ENCODE measurements around the gene EGLN2.

The EGLN2 gene

DNA sequence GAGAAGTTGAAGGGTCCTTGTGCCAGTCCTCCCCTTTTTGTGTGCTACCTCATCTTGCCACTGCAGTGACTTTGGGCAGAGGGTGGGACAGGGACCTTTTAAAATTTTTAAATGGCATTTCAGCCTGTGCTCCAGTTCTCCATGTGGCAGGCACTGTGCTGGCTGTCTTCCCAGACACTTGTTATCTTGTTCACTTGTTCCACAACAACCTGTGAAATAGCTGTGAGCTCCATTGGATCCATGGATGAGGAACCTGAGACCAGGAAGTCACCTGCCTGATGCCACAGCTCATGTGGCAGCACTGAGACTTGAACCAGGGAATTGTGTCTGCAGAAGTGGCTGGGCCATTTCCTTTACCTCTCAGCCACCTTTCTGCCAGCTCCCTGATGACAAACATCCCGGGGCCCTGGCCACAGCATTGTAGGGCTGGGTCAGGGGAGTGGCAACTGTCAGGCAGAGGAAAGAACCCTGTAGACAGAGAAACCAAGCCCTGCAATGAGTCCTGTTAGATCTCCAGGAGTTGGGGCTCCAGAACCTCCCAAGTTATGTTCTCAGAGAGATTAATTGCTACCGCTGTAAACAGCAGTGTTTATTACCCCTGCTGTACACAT lies 6.4 kb downstream of the EGLN2 start:
- no peak for TF ChIP-seq RAD21 (IDR thresholded peaks at IDR 0.05; ENCODE audit: low read depth)
- TF ChIP-seq, protein P1, sequence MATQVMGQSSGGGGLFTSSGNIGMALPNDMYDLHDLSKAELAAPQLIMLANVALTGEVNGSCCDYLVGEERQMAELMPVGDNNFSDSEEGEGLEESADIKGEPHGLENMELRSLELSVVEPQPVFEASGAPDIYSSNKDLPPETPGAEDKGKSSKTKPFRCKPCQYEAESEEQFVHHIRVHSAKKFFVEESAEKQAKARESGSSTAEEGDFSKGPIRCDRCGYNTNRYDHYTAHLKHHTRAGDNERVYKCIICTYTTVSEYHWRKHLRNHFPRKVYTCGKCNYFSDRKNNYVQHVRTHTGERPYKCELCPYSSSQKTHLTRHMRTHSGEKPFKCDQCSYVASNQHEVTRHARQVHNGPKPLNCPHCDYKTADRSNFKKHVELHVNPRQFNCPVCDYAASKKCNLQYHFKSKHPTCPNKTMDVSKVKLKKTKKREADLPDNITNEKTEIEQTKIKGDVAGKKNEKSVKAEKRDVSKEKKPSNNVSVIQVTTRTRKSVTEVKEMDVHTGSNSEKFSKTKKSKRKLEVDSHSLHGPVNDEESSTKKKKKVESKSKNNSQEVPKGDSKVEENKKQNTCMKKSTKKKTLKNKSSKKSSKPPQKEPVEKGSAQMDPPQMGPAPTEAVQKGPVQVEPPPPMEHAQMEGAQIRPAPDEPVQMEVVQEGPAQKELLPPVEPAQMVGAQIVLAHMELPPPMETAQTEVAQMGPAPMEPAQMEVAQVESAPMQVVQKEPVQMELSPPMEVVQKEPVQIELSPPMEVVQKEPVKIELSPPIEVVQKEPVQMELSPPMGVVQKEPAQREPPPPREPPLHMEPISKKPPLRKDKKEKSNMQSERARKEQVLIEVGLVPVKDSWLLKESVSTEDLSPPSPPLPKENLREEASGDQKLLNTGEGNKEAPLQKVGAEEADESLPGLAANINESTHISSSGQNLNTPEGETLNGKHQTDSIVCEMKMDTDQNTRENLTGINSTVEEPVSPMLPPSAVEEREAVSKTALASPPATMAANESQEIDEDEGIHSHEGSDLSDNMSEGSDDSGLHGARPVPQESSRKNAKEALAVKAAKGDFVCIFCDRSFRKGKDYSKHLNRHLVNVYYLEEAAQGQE (IDR thresholded peaks at IDR 0.05; ENCODE audit: low read depth) = no peak
- TF ChIP-seq TAF1 (IDR thresholded peaks at IDR 0.05; ENCODE audit: low read depth) = no peak
- TF ChIP-seq EGR1 (IDR thresholded peaks at IDR 0.05) = no peak
- no peak for TF ChIP-seq ZBTB7A (IDR thresholded peaks at IDR 0.05; ENCODE audit: low read depth)
- no peak for TF ChIP-seq FOXM1 (IDR thresholded peaks at IDR 0.05; ENCODE audit: borderline replicate concordance, low read depth)
- no peak for TF ChIP-seq EP300 (IDR thresholded peaks at IDR 0.05; ENCODE audit: borderline replicate concordance)
- no peak for TF ChIP-seq YY1 (IDR thresholded peaks at IDR 0.05; ENCODE audit: low read depth)
- no peak for TF ChIP-seq TEAD4 (IDR thresholded peaks at IDR 0.05)
- TF ChIP-seq, protein P2, sequence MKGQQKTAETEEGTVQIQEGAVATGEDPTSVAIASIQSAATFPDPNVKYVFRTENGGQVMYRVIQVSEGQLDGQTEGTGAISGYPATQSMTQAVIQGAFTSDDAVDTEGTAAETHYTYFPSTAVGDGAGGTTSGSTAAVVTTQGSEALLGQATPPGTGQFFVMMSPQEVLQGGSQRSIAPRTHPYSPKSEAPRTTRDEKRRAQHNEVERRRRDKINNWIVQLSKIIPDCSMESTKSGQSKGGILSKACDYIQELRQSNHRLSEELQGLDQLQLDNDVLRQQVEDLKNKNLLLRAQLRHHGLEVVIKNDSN (IDR thresholded peaks at IDR 0.05) = no peak

DNA sequence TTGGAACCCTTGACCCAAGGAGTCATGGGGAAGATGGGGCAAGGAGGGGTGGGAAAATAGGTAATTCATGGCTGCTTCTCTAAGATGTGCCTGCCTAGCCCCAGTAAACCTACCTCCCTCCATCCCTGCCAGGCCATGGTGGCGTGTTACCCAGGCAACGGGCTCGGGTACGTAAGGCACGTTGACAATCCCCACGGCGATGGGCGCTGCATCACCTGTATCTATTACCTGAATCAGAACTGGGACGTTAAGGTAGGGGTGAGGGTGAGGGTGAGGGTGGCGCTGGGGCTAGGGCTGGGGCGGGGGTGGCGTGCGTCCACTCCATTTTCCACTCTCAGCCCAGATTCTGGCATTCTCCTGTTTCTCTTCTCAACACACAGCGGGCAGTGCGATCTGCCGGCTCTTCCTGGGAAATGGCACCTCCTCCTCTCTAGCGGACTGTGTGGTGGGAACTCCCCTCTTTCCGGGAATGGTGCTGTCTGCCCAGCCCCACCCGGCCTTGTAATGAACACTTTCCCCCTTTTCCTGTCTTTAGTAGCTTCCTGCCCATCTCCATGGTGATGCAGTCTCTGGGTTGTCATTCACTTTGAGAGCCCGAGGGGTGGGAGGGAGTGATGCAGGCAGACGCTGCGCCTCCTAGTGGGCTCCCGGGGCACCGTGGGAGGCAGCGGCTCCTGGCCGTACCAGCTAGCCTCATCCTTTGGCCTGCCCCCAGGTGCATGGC lies 7.6 kb downstream of the EGLN2 start:
- TF ChIP-seq RAD21 (IDR thresholded peaks at IDR 0.05; ENCODE audit: low read depth) (peak; percentile 17; the same call in 1 of the 2 replicates), EGR1 (IDR thresholded peaks at IDR 0.05) (no peak)

DNA sequence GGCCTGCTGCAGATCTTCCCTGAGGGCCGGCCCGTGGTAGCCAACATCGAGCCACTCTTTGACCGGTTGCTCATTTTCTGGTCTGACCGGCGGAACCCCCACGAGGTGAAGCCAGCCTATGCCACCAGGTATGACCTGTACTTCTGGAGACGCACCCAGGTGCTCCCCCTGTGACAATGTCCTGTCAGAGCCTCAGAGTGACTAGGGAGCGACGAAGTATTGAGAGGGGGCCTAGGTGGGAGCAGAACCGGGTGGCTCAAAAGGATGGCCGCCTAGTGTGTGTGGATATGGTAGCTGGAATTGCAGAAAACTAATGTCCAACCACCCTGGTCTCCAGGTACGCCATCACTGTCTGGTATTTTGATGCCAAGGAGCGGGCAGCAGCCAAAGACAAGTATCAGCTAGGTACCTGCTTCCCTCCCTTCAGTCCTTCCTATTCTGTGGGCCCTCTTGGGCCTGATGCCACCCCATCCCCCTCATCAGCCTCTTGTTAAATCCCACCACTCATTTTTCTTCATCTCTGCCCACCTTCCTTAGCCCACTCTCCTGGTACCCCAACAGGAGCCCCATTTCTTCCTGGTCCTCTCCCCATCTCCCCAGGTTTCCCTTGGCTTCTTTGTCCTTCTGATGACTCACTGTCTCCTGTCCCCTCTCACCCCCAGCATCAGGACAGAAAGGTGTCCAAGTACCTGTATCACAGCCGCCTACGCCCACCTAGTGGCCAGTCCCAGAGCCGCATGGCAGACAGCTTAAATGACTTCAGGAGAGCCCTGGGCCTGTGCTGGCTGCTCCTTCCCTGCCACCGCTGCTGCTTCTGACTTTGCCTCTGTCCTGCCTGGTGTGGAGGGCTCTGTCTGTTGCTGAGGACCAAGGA lies 8.4 kb downstream of the EGLN2 start:
- no peak for TF ChIP-seq TAF1 (IDR thresholded peaks at IDR 0.05; ENCODE audit: low read depth)
- TF ChIP-seq, protein P3, sequence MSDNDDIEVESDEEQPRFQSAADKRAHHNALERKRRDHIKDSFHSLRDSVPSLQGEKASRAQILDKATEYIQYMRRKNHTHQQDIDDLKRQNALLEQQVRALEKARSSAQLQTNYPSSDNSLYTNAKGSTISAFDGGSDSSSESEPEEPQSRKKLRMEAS (IDR thresholded peaks at IDR 0.05) = no peak
- TF ChIP-seq CREB1 (IDR thresholded peaks at IDR 0.05; ENCODE audit: low read depth) = no peak
- TF ChIP-seq TCF12 (IDR thresholded peaks at IDR 0.05; ENCODE audit: low read depth) = no peak
- TF ChIP-seq CEBPB (IDR thresholded peaks at IDR 0.05) = no peak
- peak; percentile 35; the same call in 1 of the 2 replicates for TF ChIP-seq RAD21 (IDR thresholded peaks at IDR 0.05; ENCODE audit: low read depth)

DNA sequence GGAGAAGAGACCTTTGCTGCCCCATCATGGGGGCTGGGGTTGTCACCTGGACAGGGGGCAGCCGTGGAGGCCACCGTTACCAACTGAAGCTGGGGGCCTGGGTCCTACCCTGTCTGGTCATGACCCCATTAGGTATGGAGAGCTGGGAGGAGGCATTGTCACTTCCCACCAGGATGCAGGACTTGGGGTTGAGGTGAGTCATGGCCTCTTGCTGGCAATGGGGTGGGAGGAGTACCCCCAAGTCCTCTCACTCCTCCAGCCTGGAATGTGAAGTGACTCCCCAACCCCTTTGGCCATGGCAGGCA lies 9.0 kb downstream of the EGLN2 start:
- no peak for TF ChIP-seq RAD21 (IDR thresholded peaks at IDR 0.05; ENCODE audit: low read depth)
- no peak for TF ChIP-seq EGR1 (IDR thresholded peaks at IDR 0.05)
- no peak for TF ChIP-seq YY1 (IDR thresholded peaks at IDR 0.05; ENCODE audit: low read depth)
- TF ChIP-seq, protein P2 (IDR thresholded peaks at IDR 0.05) = no peak
- TF ChIP-seq CREB1 (IDR thresholded peaks at IDR 0.05; ENCODE audit: low read depth) = no peak
- no peak for TF ChIP-seq FOXM1 (IDR thresholded peaks at IDR 0.05; ENCODE audit: borderline replicate concordance, low read depth)
- no peak for TF ChIP-seq EP300 (IDR thresholded peaks at IDR 0.05; ENCODE audit: borderline replicate concordance)
- no peak for TF ChIP-seq TAF1 (IDR thresholded peaks at IDR 0.05; ENCODE audit: low read depth)
- TF ChIP-seq CEBPB (IDR thresholded peaks at IDR 0.05) = no peak
- TF ChIP-seq NFIC (IDR thresholded peaks at IDR 0.05) = no peak
- TF ChIP-seq, protein P1 (IDR thresholded peaks at IDR 0.05; ENCODE audit: low read depth) = no peak
- no peak for TF ChIP-seq TCF12 (IDR thresholded peaks at IDR 0.05; ENCODE audit: low read depth)

DNA sequence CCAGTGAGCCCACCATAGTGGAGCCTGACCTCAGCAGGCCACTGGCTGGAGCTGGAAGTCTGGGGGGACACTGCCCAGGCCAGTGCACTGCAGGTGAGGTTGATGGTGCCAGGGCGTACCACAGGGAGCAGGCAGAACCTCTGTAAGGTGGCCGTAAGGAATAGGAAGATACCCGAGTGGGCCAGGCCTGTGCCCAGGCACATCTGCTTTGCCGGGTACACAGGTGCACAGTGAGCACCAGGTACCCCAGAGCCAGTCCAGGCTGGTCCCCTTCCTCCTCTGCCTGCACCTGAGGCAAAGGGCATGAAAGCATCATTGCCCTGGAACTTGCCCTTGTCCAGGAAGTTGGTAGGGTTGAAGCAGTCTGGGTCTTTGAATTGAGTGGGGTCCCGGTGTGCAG lies 9.5 kb downstream of the EGLN2 start:
- TF ChIP-seq NFIC (IDR thresholded peaks at IDR 0.05) = no peak
- TF ChIP-seq RAD21 (IDR thresholded peaks at IDR 0.05; ENCODE audit: low read depth) = no peak
- TF ChIP-seq CEBPB (IDR thresholded peaks at IDR 0.05) = no peak

Data from Ishikawa (cell line).